Measurements from ENCODE around the gene LUC7L3. TPM values are rescaled to one million over a fixed set of nuclear protein-coding genes. Genes with fewer than 3 reads are reported as not detected.

The LUC7L3 gene
- total and polyA plus RNA-seq, 2 of the 13 experiments (the other 11 are each of a cell fraction or from before 2014, with no cell fraction given) = 108 to 120 TPM

- TF ChIP-seq ZNF619 (CRISPR knock-in tag; IDR thresholded peaks at IDR 0.05) = peak; percentile 72
- TF ChIP-seq TFE3 (CRISPR knock-in tag; IDR thresholded peaks at IDR 0.05) = peak; percentile 62; the same call in 1 of the 2 replicates
- peak; percentile 98; the same call in 1 of the 2 replicates for TF ChIP-seq CCDC6 (CRISPR knock-in tag; IDR thresholded peaks at IDR 0.05)
- peak; percentile 93; the same call in 1 of the 2 replicates for TF ChIP-seq ZBTB4 (CRISPR knock-in tag; IDR thresholded peaks at IDR 0.05; ENCODE audit: borderline replicate concordance)
- TF ChIP-seq ZNF672 (CRISPR knock-in tag; IDR thresholded peaks at IDR 0.05) = no peak
- peak; percentile 92 for TF ChIP-seq BCL3 (CRISPR knock-in tag; IDR thresholded peaks at IDR 0.05)
- no peak for TF ChIP-seq ZBTB8A (CRISPR knock-in tag; IDR thresholded peaks at IDR 0.05; ENCODE audit: borderline replicate concordance, low read depth)
- no peak; the same call in 1 of the 2 replicates for TF ChIP-seq ATF6 (CRISPR knock-in tag; conservative IDR thresholded peaks at IDR 0.05)
- peak; percentile 92 for TF ChIP-seq ZNF749 (CRISPR knock-in tag; IDR thresholded peaks at IDR 0.05; ENCODE audit: borderline replicate concordance)
- peak; percentile 78 for TF ChIP-seq KMT2B (CRISPR knock-in tag; IDR thresholded peaks at IDR 0.05)
- TF ChIP-seq PREB (CRISPR knock-in tag; IDR thresholded peaks at IDR 0.05) = peak; percentile 63; the same call in 1 of the 2 replicates
- TF ChIP-seq TFDP1 (CRISPR knock-in tag; IDR thresholded peaks at IDR 0.05; ENCODE audit: borderline replicate concordance) = peak; percentile 76; the same call in 1 of the 2 replicates
- TF ChIP-seq ZNF644 (CRISPR knock-in tag; IDR thresholded peaks at IDR 0.05; ENCODE audit: low read depth) = peak; percentile 73; the same call in 1 of the 2 replicates
- TF ChIP-seq SAFB2 (CRISPR knock-in tag; IDR thresholded peaks at IDR 0.05; ENCODE audit: borderline replicate concordance, low read depth) = peak; percentile 83; the same call in 1 of the 2 replicates
- TF ChIP-seq NAIF1 (CRISPR knock-in tag; IDR thresholded peaks at IDR 0.05; ENCODE audit: borderline replicate concordance) = peak; percentile 92
- peak; percentile 22; the same call in 1 of the 2 replicates for TF ChIP-seq ZNF766 (CRISPR knock-in tag; IDR thresholded peaks at IDR 0.05; ENCODE audit: borderline replicate concordance)
Observed at GRCh38 chr17:50684612-50685333, 34.6 kb upstream of the LUC7L3 start (continued).
